ENCODE data around the gene POLR3B.

Gene POLR3B

DNA sequence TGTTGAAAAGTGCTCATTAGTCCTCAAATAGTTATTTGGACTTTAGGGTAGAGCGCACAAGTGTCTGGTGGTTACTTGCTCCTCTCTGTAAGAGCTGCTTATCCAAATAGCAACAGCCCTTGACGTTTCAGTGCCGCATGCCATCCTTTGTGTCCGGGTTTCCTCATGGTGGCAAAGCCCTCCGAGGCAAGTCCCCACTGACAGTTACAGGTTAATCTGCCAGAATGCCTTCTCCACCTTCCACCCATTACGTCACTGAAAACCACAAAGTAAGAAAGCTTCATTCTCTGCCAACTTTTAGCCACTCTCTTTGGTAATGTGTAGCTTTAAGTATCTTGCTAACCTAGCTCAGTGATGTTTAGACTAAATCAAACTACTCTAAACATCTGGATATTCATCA, 78.6 kb downstream of the POLR3B start:
- peaks cover 4% of the 10 kb centered on the region for H3K36me3 ChIP-seq (ENCODE audit: control insufficient read depth, insufficient read depth, low read length)
- no peak overlapping the region for H3K4me3 ChIP-seq (replicated peaks; ENCODE audit: low read depth, low read length)
- no peaks in the 10 kb centered on the region for H3K27me3 ChIP-seq (replicated peaks; ENCODE audit: control insufficient read depth, insufficient read depth, low read length)
- no peak for DNase-seq (ENCODE audit: extremely low read depth, insufficient read length)
- no peak for TF ChIP-seq CTCF (IDR thresholded peaks at IDR 0.05; ENCODE audit: insufficient read depth, low read length, poor library complexity, severe bottlenecking)

- H3K36me3 ChIP-seq (ENCODE audit: control insufficient read depth, insufficient read depth, low read length), result peaks cover 2% of the 10 kb centered on the region
Measured at GRCh38 chr12:106442575-106442974, 85.0 kb downstream of the POLR3B start.

GRCh38 chr12:106445053-106445452, 87.5 kb downstream of the POLR3B start:
- TF ChIP-seq CTCF (IDR thresholded peaks at IDR 0.05; ENCODE audit: insufficient read depth, low read length, poor library complexity, severe bottlenecking), result no peak
- Histone ChIP-seq H3K4me3 (replicated peaks; ENCODE audit: low read depth, low read length) (no peak overlapping the region), H3K36me3 (ENCODE audit: control insufficient read depth, insufficient read depth, low read length) (peaks cover 2% of the 10 kb centered on the region), H3K27me3 (replicated peaks; ENCODE audit: control insufficient read depth, insufficient read depth, low read length) (no peaks in the 10 kb centered on the region)
- DNase-seq (ENCODE audit: extremely low read depth, insufficient read length), result no peak

More at GRCh38 chr12:106442575-106442974, 85.0 kb downstream of the POLR3B start:
- no peaks in the 10 kb centered on the region for H3K27me3 ChIP-seq (replicated peaks; ENCODE audit: control insufficient read depth, insufficient read depth, low read length)
- H3K4me3 ChIP-seq (replicated peaks; ENCODE audit: low read depth, low read length), result no peak overlapping the region
- DNase-seq (ENCODE audit: extremely low read depth, insufficient read length), result no peak
- no peak for TF ChIP-seq CTCF (IDR thresholded peaks at IDR 0.05; ENCODE audit: insufficient read depth, low read length, poor library complexity, severe bottlenecking)

- no peak overlapping the region for H3K4me3 ChIP-seq (replicated peaks; ENCODE audit: low read depth, low read length)
- H3K27me3 ChIP-seq (replicated peaks; ENCODE audit: control insufficient read depth, insufficient read depth, low read length), result no peaks in the 10 kb centered on the region
- TF ChIP-seq CTCF (IDR thresholded peaks at IDR 0.05; ENCODE audit: insufficient read depth, low read length, poor library complexity, severe bottlenecking), result no peak
- H3K36me3 ChIP-seq (ENCODE audit: control insufficient read depth, insufficient read depth, low read length), result no peaks in the 10 kb centered on the region; the same call in 1 of the 2 replicates
- DNase-seq (ENCODE audit: extremely low read depth, insufficient read length), result no peak
Measured at GRCh38 chr12:106445959-106446358, 88.4 kb downstream of the POLR3B start.

GRCh38 chr12:106446419-106447092, 89.0 kb downstream of the POLR3B start:
- no peaks in the 10 kb centered on the region; the same call in 1 of the 2 replicates for H3K36me3 ChIP-seq (ENCODE audit: control insufficient read depth, insufficient read depth, low read length)
- no peak for DNase-seq (ENCODE audit: extremely low read depth, insufficient read length)
- no peak for TF ChIP-seq CTCF (IDR thresholded peaks at IDR 0.05; ENCODE audit: insufficient read depth, low read length, poor library complexity, severe bottlenecking)
- H3K27me3 ChIP-seq (replicated peaks; ENCODE audit: control insufficient read depth, insufficient read depth, low read length), result no peaks in the 10 kb centered on the region
- no peak overlapping the region for H3K4me3 ChIP-seq (replicated peaks; ENCODE audit: low read depth, low read length)

GRCh38 chr12:106452309-106452708, 94.8 kb downstream of the POLR3B start:
- Histone ChIP-seq H3K4me3 (replicated peaks; ENCODE audit: low read depth, low read length) (no peak overlapping the region), H3K27me3 (replicated peaks; ENCODE audit: control insufficient read depth, insufficient read depth, low read length) (no peaks in the 10 kb centered on the region), H3K36me3 (ENCODE audit: control insufficient read depth, insufficient read depth, low read length) (no peaks in the 10 kb centered on the region)
- no peak for DNase-seq (ENCODE audit: extremely low read depth, insufficient read length)
- no peak for TF ChIP-seq CTCF (IDR thresholded peaks at IDR 0.05; ENCODE audit: insufficient read depth, low read length, poor library complexity, severe bottlenecking)
